ENCODE measurements around the gene ATAD2B. TPM values are rescaled to one million over a fixed set of nuclear protein-coding genes. Genes with fewer than 3 reads are reported as not detected.

ATAD2B gene
- total RNA-seq, 4 donors from 2014 or later, result 37.1 to 82.7 (median 40.7) TPM

- intact Hi-C loops (cut with DNase I; ENCODE audit: low total_unique reads), result no loop called here
- no peak for DNase-seq
- Histone ChIP-seq H3K4me3 (no peak overlapping the region), H3K36me3 (peaks cover 0 to 6% (median 2%) of the 10 kb centered on the region in 4 donors), H3K4me1 (peaks cover 0 to 13% (median 11%) of the 10 kb centered on the region in 4 donors), H3K27me3 (no peaks in the 10 kb centered on the region), H3K27ac (no peak overlapping the region), H3K9me3 (no peaks in the 10 kb centered on the region)
- TF ChIP-seq POLR2AphosphoS5 (IDR thresholded peaks at IDR 0.05) (no peak), CTCF (IDR thresholded peaks at IDR 0.05) (no peak), EP300 (IDR thresholded peaks at IDR 0.05; ENCODE audit: low read depth) (no peak), POLR2A (IDR thresholded peaks at IDR 0.05) (no peak)
- in situ Hi-C loops (cut with MboI; ENCODE audit: low pct_ligation_motif_present in 1 of 4, low pct_unique_long_range_greater_than_20kb in 1 of 4, low sequenced_read_pairs in 3 of 4), result no loop called here
These were observed 135.9 kb downstream of the ATAD2B start for GRCh38 chr2:23791030-23791429.

- 86 to 90% methylated on average over 1 of the region's 1 CpG for WGBS, 2 donors (ENCODE audit: low coverage in 1 of 2)
- Histone ChIP-seq H3K27me3 (no peaks in the 10 kb centered on the region), H3K4me1 (peaks cover 0 to 13% (median 11%) of the 10 kb centered on the region in 4 donors), H3K27ac (no peak overlapping the region), H3K36me3 (peaks cover 0 to 20% (median 4%) of the 10 kb centered on the region in 4 donors), H3K9me3 (no peaks in the 10 kb centered on the region), H3K4me3 (no peak overlapping the region)
- intact Hi-C loops (cut with DNase I; ENCODE audit: low total_unique reads), result no loop called here
- in situ Hi-C loops (cut with MboI; ENCODE audit: low pct_ligation_motif_present in 1 of 4, low pct_unique_long_range_greater_than_20kb in 1 of 4, low sequenced_read_pairs in 3 of 4), result no loop called here
- DNase-seq, result no peak
- TF ChIP-seq POLR2A (IDR thresholded peaks at IDR 0.05) (no peak), CTCF (IDR thresholded peaks at IDR 0.05) (no peak), POLR2AphosphoS5 (IDR thresholded peaks at IDR 0.05) (no peak), EP300 (IDR thresholded peaks at IDR 0.05; ENCODE audit: low read depth) (no peak)
These were observed 137.9 kb downstream of the ATAD2B start for GRCh38 chr2:23789012-23789411.

GRCh38 chr2:23788100-23788499 lies 138.8 kb downstream of the ATAD2B start:
- peaks cover 0 to 13% (median 11%) of the 10 kb centered on the region in 4 donors for H3K4me1 ChIP-seq
- H3K36me3 ChIP-seq, result peaks cover 0 to 20% (median 4%) of the 10 kb centered on the region in 4 donors
- H3K9me3 ChIP-seq, result no peaks in the 10 kb centered on the region
- TF ChIP-seq CTCF (IDR thresholded peaks at IDR 0.05) (no peak), POLR2A (IDR thresholded peaks at IDR 0.05) (no peak), POLR2AphosphoS5 (IDR thresholded peaks at IDR 0.05) (no peak), EP300 (IDR thresholded peaks at IDR 0.05; ENCODE audit: low read depth) (no peak)
- intact Hi-C loops (cut with DNase I; ENCODE audit: low total_unique reads), result no loop called here
- H3K27ac ChIP-seq, result no peak overlapping the region
- WGBS, 2 donors (ENCODE audit: low coverage in 1 of 2), result 41% methylated on average over 1 of the region's 1 CpG; no CpG with 5 or more reads in 1 of the 2 donors
- in situ Hi-C loops (cut with MboI; ENCODE audit: low pct_ligation_motif_present in 1 of 4, low pct_unique_long_range_greater_than_20kb in 1 of 4, low sequenced_read_pairs in 3 of 4), result no loop called here
- DNase-seq, result no peak
- H3K27me3 ChIP-seq, result no peaks in the 10 kb centered on the region
- H3K4me3 ChIP-seq, result no peak overlapping the region

- Histone ChIP-seq H3K27ac (no peak overlapping the region), H3K4me1 (peaks cover 0 to 7% (median 5%) of the 10 kb centered on the region in 4 donors), H3K4me3 (no peak overlapping the region), H3K9me3 (no peaks in the 10 kb centered on the region), H3K27me3 (no peaks in the 10 kb centered on the region), H3K36me3 (peaks cover 0 to 20% (median 4%) of the 10 kb centered on the region in 4 donors)
- intact Hi-C loops (cut with DNase I; ENCODE audit: low total_unique reads) (no loop called here), in situ Hi-C loops (cut with MboI; ENCODE audit: low pct_ligation_motif_present in 1 of 4, low pct_unique_long_range_greater_than_20kb in 1 of 4, low sequenced_read_pairs in 3 of 4) (no loop called here)
- TF ChIP-seq CTCF (IDR thresholded peaks at IDR 0.05) (no peak), EP300 (IDR thresholded peaks at IDR 0.05; ENCODE audit: low read depth) (no peak), POLR2AphosphoS5 (IDR thresholded peaks at IDR 0.05) (no peak), POLR2A (IDR thresholded peaks at IDR 0.05) (no peak)
- no peak for DNase-seq
These were observed 142.0 kb downstream of the ATAD2B start for GRCh38 chr2:23784971-23785370.

Data from transverse colon (tissue), 4 donors.